HG03457 (cell line): ENCODE measurements around the gene ITM2C.

Experiments used
- ATAC-seq: cut with Tn5 transposase; IDR thresholded peaks from one replicate; pipeline ENCODE4 v1.9.1; 2021; ENCODE audit warnings: moderate number of reproducible peaks; ENCODE audit not compliant: unreplicated experiment

The ITM2C gene

GRCh38 chr2:230849633-230850357 lies 14.9 kb upstream of the ITM2C start:
- no peak for ATAC-seq

- no peak for ATAC-seq
Observed at GRCh38 chr2:230850358-230850658, 14.4 kb upstream of the ITM2C start.

GRCh38 chr2:230852113-230852512 lies 12.6 kb upstream of the ITM2C start:
- no peak for ATAC-seq

- no peak for ATAC-seq
Observed at GRCh38 chr2:230861552-230862255, 3.0 kb upstream of the ITM2C start.

- ATAC-seq = no peak
Observed at GRCh38 chr2:230862292-230862691, 2.5 kb upstream of the ITM2C start.

- ATAC-seq = no peak
Observed at GRCh38 chr2:230863031-230863430, 1.7 kb upstream of the ITM2C start.

- no peak for ATAC-seq
Observed at GRCh38 chr2:230863442-230864121, 1.2 kb upstream of the ITM2C start.

GRCh38 chr2:230864122-230864604 lies 579 bp upstream of the ITM2C start:
- ATAC-seq = no peak

- ATAC-seq = no peak
Observed at GRCh38 chr2:230865307-230865765, 594 bp downstream of the ITM2C start.

GRCh38 chr2:230865766-230866755 lies 1.3 kb downstream of the ITM2C start:
- no peak for ATAC-seq

GRCh38 chr2:230866756-230867523 lies 2.2 kb downstream of the ITM2C start:
- ATAC-seq = no peak

- ATAC-seq = no peak
Observed at GRCh38 chr2:230868161-230868946, 3.6 kb downstream of the ITM2C start.

- no peak for ATAC-seq
Observed at GRCh38 chr2:230868947-230869913, 4.5 kb downstream of the ITM2C start.

GRCh38 chr2:230869914-230870543 lies 5.3 kb downstream of the ITM2C start:
- no peak for ATAC-seq

GRCh38 chr2:230870544-230871360 lies 6.0 kb downstream of the ITM2C start:
- no peak for ATAC-seq

- ATAC-seq = no peak
Observed at GRCh38 chr2:230871361-230872150, 6.8 kb downstream of the ITM2C start.
